GM10266 (cell line): ENCODE measurements around the gene STT3B.

Source experiments
- DNase-seq: peaks from one replicate; pipeline ENCODE4 v3.0.0; 2012; ENCODE audit errors: extremely low spot score
- CTCF ChIP-seq: IDR thresholded peaks from 2 replicates; pipeline ENCODE4 v1.5.1; 2012; ENCODE audit warnings: mild to moderate bottlenecking, low read depth; ENCODE audit not compliant: control insufficient read depth, insufficient read depth; ENCODE audit errors: missing control alignments

Gene STT3B

GRCh38 chr3:31624083-31624709 lies 91.5 kb downstream of the STT3B start:
- no peak for DNase-seq
- TF ChIP-seq CTCF: no peak

GRCh38 chr3:31625358-31625757 lies 92.6 kb downstream of the STT3B start:
- no peak for DNase-seq
- TF ChIP-seq CTCF: no peak

GRCh38 chr3:31629054-31629453 lies 96.3 kb downstream of the STT3B start:
- no peak for DNase-seq
- TF ChIP-seq CTCF: no peak

GRCh38 chr3:31634476-31634875 lies 101.8 kb downstream of the STT3B start:
- no peak for TF ChIP-seq CTCF
- no peak for DNase-seq

- no peak for DNase-seq
- no peak for TF ChIP-seq CTCF
These were observed 102.8 kb downstream of the STT3B start for GRCh38 chr3:31635545-31635944.

GRCh38 chr3:31636049-31636448 lies 103.3 kb downstream of the STT3B start:
- no peak for DNase-seq
- no peak for TF ChIP-seq CTCF

- TF ChIP-seq CTCF: no peak
These were observed 104.1 kb downstream of the STT3B start for GRCh38 chr3:31636694-31637442.

More at GRCh38 chr3:31636694-31637442, 104.1 kb downstream of the STT3B start:
- DNase-seq: no peak
